HepG2 (cell line): ENCODE measurements around the gene LPIN3. TPM values are rescaled to one million over a fixed set of nuclear protein-coding genes. Genes with fewer than 3 reads are reported as not detected.
A peak's percentile ranks its signal among the peaks of the same experiment; 100 is the strongest.

Source experiments
- ATAC-seq: fragments of 200-7000 bp; cut with Tn5 transposase; 3 replicates; pipeline ENCODE4 v1.9.1; 2020; ENCODE audit warnings: mild to moderate bottlenecking, moderate library complexity
- BruUV-seq: library from RNA; stranded (reverse); fragments of 400-500 nt; replicated peaks from 2 replicates; lab custom pipeline; 2021; lab: Mats Ljungman, UMichigan
- CTCF ChIA-PET: fragments of 300-600 bp; formaldehyde crosslinking; extraction: SDS; loops from one replicate; lab custom pipeline; 2021; ENCODE audit warnings: low total read pairs, inconsistent platforms, low intra/inter-chr PET ratio; lab: Yijun Ruan, JAX
- POLR2A ChIA-PET: fragments of 350-600 bp; sonication (Branson Sonifier 250); formaldehyde crosslinking; loops from one replicate; lab custom pipeline; 2020; ENCODE audit warnings: antibody characterized with exemption, inconsistent platforms; lab: Yijun Ruan, JAX
- DNase-seq: peaks from one replicate; pipeline ENCODE4 v3.0.0-alpha.2; 2015; ENCODE audit warnings: low spot score
- FAIRE-seq: peaks from 3 replicates; lab custom pipeline; 2011; peaks lifted over from hg19 to GRCh38; lab: Jason Lieb, UNC
- H2AFZ ChIP-seq: one replicate; pipeline ENCODE4 v1.6.1; 2011; ENCODE audit warnings: low read length, inconsistent platforms
- H3K27ac ChIP-seq: fragments of 300-600 bp; 3 replicates; pipeline ENCODE4 v1.8.0; 2011; ENCODE audit warnings: mixed run types, mild to moderate bottlenecking, mixed read lengths, low read length, inconsistent platforms; ENCODE audit not compliant: insufficient read depth; ENCODE audit errors: extremely low read length
- H3K27me3 ChIP-seq, 2 experiments: fragments of 200-600 bp in 1 of 2; 2 replicates in 1 of 2; 3 replicates in 1 of 2; pipeline versions ENCODE4 v1.6.0 to v1.8.0; 2011; ENCODE audit warnings: low read length in 2 of 2, mild to moderate bottlenecking in 2 of 2, moderate library complexity in 2 of 2, inconsistent platforms in 1 of 2; ENCODE audit not compliant: insufficient read depth in 2 of 2, control insufficient read depth in 1 of 2
- H3K36me3 ChIP-seq, 2 experiments: fragments of 200-600 bp in 1 of 2; replicated peaks in 1 of 2; 2 replicates in 1 of 2; 3 replicates in 1 of 2; pipeline versions ENCODE4 v1.5.1 to v1.8.0; 2011; ENCODE audit warnings: low read length in 2 of 2, inconsistent platforms in 1 of 2; ENCODE audit not compliant: insufficient read depth in 2 of 2, control insufficient read depth in 1 of 2
- H3K4me1 ChIP-seq: 2 replicates; pipeline ENCODE4 v1.5.1; 2012; ENCODE audit warnings: low read length, inconsistent platforms; ENCODE audit not compliant: insufficient read depth
- H3K4me2 ChIP-seq: 2 replicates; pipeline ENCODE4 v1.6.0; 2011; ENCODE audit warnings: low read depth, low read length, inconsistent platforms
- H3K4me3 ChIP-seq, 3 experiments: fragments of 200-600 bp in 1 of 3; sonication (generic), shearing (Covaris generic) in 1 of 3; replicated peaks in 1 of 3; 2 replicates each; pipeline ENCODE4 v1.5.1; 2011 to 2016; ENCODE audit warnings: low read length in 3 of 3, inconsistent platforms in 2 of 3, low read depth in 2 of 3, mild to moderate bottlenecking in 2 of 3, control low read depth in 1 of 3, mixed read lengths in 1 of 3; ENCODE audit not compliant: insufficient read depth in 1 of 3
- H3K79me2 ChIP-seq: one replicate; pipeline ENCODE4 v1.6.1; 2011; ENCODE audit warnings: low read length, inconsistent platforms; ENCODE audit not compliant: insufficient read depth
- H3K9ac ChIP-seq: 2 replicates; pipeline ENCODE4 v1.6.0; 2011; ENCODE audit warnings: mild to moderate bottlenecking, low read depth, low read length, inconsistent platforms; ENCODE audit not compliant: insufficient read depth
- H3K9me3 ChIP-seq: 2 replicates; pipeline ENCODE4 v1.5.1; 2012; ENCODE audit warnings: mild to moderate bottlenecking, low read length
- H4K20me1 ChIP-seq: 2 replicates; pipeline ENCODE4 v1.6.0; 2011; ENCODE audit warnings: inconsistent platforms, mild to moderate bottlenecking, low read length, moderate library complexity; ENCODE audit not compliant: insufficient read depth
- ATF7 ChIP-seq, 2 experiments: fragments of 450-650 bp in 1 of 2; sonication (generic) in 1 of 2; formaldehyde crosslinking in 1 of 2; IDR thresholded peaks; 2 replicates each; pipeline versions ENCODE4 v1.4.0 to v1.6.1; 2016 to 2020; ENCODE audit warnings: antibody characterized with exemption in 1 of 2, mild to moderate bottlenecking in 1 of 2, missing genetic modification reagents in 1 of 2
- BRCA1 ChIP-seq: sonication (generic); formaldehyde crosslinking; IDR thresholded peaks from 2 replicates; pipeline ENCODE4 v1.4.0; 2020; ENCODE audit warnings: missing genetic modification reagents
- CC2D1A ChIP-seq: sonication (generic); formaldehyde crosslinking; IDR thresholded peaks from 2 replicates; pipeline ENCODE4 v1.8.1; 2023; ENCODE audit warnings: mild to moderate bottlenecking, missing genetic modification reagents
- CEBPB ChIP-seq: IDR thresholded peaks from 2 replicates; pipeline ENCODE4 v1.6.1; 2011; ENCODE audit warnings: low read depth, low read length, improper control_type of control experiment, borderline replicate concordance
- EP300 ChIP-seq, 3 experiments: sonication (generic) in 1 of 3; formaldehyde crosslinking in 1 of 3; IDR thresholded peaks; 2 replicates each; pipeline versions ENCODE4 v1.5.1 to v1.6.1; 2011 to 2020; ENCODE audit warnings: low read depth in 2 of 3, low read length in 2 of 3, borderline replicate concordance in 1 of 3, improper control_type of control experiment in 1 of 3, mild to moderate bottlenecking in 1 of 3, missing genetic modification reagents in 1 of 3, moderate library complexity in 1 of 3
- EZH2 ChIP-seq: conservative IDR thresholded peaks from 2 replicates; pipeline ENCODE4 v1.6.1; 2012; ENCODE audit warnings: mild to moderate bottlenecking, low read depth, low read length, moderate library complexity
- FOXO1 ChIP-seq: sonication (generic); formaldehyde crosslinking; IDR thresholded peaks from 2 replicates; pipeline ENCODE4 v1.4.0; 2020; ENCODE audit warnings: missing genetic modification reagents
- HNF4G ChIP-seq, 2 experiments: sonication (generic) in 1 of 2; formaldehyde crosslinking in 1 of 2; IDR thresholded peaks; 2 replicates each; pipeline versions ENCODE4 v1.4.0 to v1.6.1; 2011 to 2020; ENCODE audit warnings: borderline replicate concordance in 2 of 2, low read depth in 2 of 2, mild to moderate bottlenecking in 2 of 2, low read length in 1 of 2, missing genetic modification reagents in 1 of 2, moderate library complexity in 1 of 2
- NPAS2 ChIP-seq: sonication (generic); formaldehyde crosslinking; IDR thresholded peaks from 2 replicates; pipeline ENCODE4 v1.8.0; 2022; ENCODE audit warnings: mild to moderate bottlenecking, missing genetic modification reagents, borderline replicate concordance
- RCOR2 ChIP-seq: IDR thresholded peaks from 2 replicates; pipeline ENCODE4 v1.6.1; 2016; ENCODE audit warnings: missing biosample characterization, missing genetic modification reagents
- SMYD3 ChIP-seq: sonication (generic); formaldehyde crosslinking; IDR thresholded peaks from 2 replicates; pipeline ENCODE4 v1.8.1; 2023; ENCODE audit warnings: mild to moderate bottlenecking, missing genetic modification reagents
- TCF7L2 ChIP-seq: IDR thresholded peaks from 2 replicates; pipeline ENCODE4 v1.6.1; 2011; ENCODE audit warnings: mild to moderate bottlenecking, low read depth, low read length, moderate library complexity
- ZNF615 ChIP-seq: sonication (generic); formaldehyde crosslinking; IDR thresholded peaks from 2 replicates; pipeline ENCODE4 v1.5.0; 2020; ENCODE audit warnings: mild to moderate bottlenecking, missing genetic modification reagents, borderline replicate concordance
- ZNF780A ChIP-seq: sonication (generic); formaldehyde crosslinking; IDR thresholded peaks from 2 replicates; pipeline ENCODE4 v1.8.0; 2022; ENCODE audit warnings: mild to moderate bottlenecking, missing genetic modification reagents, moderate library complexity
- WGBS: methylation state at CpG from one replicate; pipeline ENCODE4 v1.1.6; 2017; ENCODE audit warnings: low lambda C conversion rate; 5-methylcytosine and 5-hydroxymethylcytosine counted together
- in situ Hi-C: cut with HindIII; loops from 2 replicates; pipeline ENCODE4 v1.10.0; 2017; ENCODE audit warnings: low pct_unique_long_range_greater_than_20kb; ENCODE audit not compliant: extremely low pct_ligation_motif_present
- intact Hi-C: fragments of 100-400 bp; cut with micrococcal nuclease; formaldehyde crosslinking; loops from one replicate; pipeline ENCODE4 v1.10.0; 2022; ENCODE audit not compliant: unreplicated experiment
- polyA plus RNA-seq, 8 experiments: library from polyadenylated mRNA; depleted of rRNA in 3 of 8; stranded (reverse) in 7 of 8; unstranded in 1 of 8; fragments of >200 nt; fragmentation: Illumina TruSeq in 4 of 8; extraction: Trizol in 4 of 8; gene quantifications; 2 replicates each; pipeline versions ENCODE4 v1.2.1 to v1.2.3, GENCODE V29; 2011 to 2016; ENCODE audit warnings: low read depth in 4 of 8, missing spikeins in 1 of 8, mixed read lengths in 1 of 8; ENCODE audit not compliant: insufficient read depth in 1 of 8
- total RNA-seq, 5 experiments: library from RNA; depleted of rRNA; stranded (reverse); fragments of >200 nt; fragmentation: Illumina TruSeq; extraction: Trizol; gene quantifications; 2 replicates each; pipeline ENCODE4 v1.2.3, GENCODE V29; 2016; ENCODE audit warnings: low read depth in 1 of 5
- TF ChIP-seq, protein P1 (sequence below): sonication (generic); formaldehyde crosslinking; IDR thresholded peaks from 2 replicates; pipeline ENCODE4 v1.5.0; 2020; ENCODE audit warnings: mild to moderate bottlenecking, low read depth, missing genetic modification reagents, borderline replicate concordance
- TF ChIP-seq, protein P2 (sequence below): sonication (generic); formaldehyde crosslinking; IDR thresholded peaks from 2 replicates; pipeline ENCODE4 v1.4.0; 2020; ENCODE audit warnings: mild to moderate bottlenecking, missing genetic modification reagents

The LPIN3 gene
- total and polyA plus RNA-seq, 2 of the 13 experiments (the other 11 are each of a cell fraction or from before 2014, with no cell fraction given) = 14.2 to 28.6 TPM

DNA sequence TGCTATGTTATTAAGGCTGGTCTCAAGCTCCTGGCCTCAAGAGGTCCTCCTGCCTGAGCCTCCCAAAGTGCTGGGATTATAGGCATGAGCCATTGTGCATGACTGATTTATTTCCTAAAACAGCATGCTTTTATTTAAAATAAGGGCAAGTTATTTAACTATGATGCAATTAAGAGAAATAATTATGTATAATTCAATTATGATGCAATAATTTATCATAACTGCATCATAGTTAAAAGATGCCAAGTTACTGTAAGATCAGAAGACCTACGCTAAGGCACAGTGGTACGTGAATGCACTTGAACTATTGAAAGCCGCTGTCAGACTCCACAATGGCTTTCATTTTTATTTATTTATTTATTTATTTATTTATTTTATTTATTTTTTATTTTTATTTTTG lies 50.3 kb downstream of the LPIN3 start:
- Histone ChIP-seq H3K27me3 (peaks cover 0 to 5% of the 10 kb centered on the region in 2 experiments; a peak in 1 of 5 replicates), H3K4me2 (no peak overlapping the region)
- in situ Hi-C loops (no loop called here), intact Hi-C loops (no loop called here)
- no peak for TF ChIP-seq HNF4G (IDR thresholded peaks at IDR 0.05; ENCODE audit: borderline replicate concordance, low read depth, low read length)
- no peak for TF ChIP-seq HNF4G (CRISPR knock-in tag; IDR thresholded peaks at IDR 0.05; ENCODE audit: borderline replicate concordance, low read depth)
- TF ChIP-seq ZNF780A = no peak
- TF ChIP-seq ZNF615 = no peak
- peak; percentile 91 for TF ChIP-seq ATF7 (IDR thresholded peaks at IDR 0.05)
- TF ChIP-seq ATF7 (CRISPR knock-in tag; IDR thresholded peaks at IDR 0.05) = no peak
- TF ChIP-seq TCF7L2 = no peak
- no peak for TF ChIP-seq NPAS2 (CRISPR knock-in tag)
- TF ChIP-seq CEBPB = peak; percentile 86
- TF ChIP-seq, all 625 proteins: peak for 2
- no TSS peak for BruUV-seq
- Histone ChIP-seq H3K36me3 (no peaks in the 10 kb centered on the region), H3K4me1 (peaks cover 17% of the 10 kb centered on the region), H3K79me2 (no peaks in the 10 kb centered on the region), H4K20me1 (no peaks in the 10 kb centered on the region), H3K4me3 (no peak overlapping the region), H3K9me3 (no peaks in the 10 kb centered on the region), H2AFZ (no peak overlapping the region), H3K9ac (no peak overlapping the region), H3K27ac (no peak overlapping the region)
- CTCF ChIA-PET = no interaction called here
- no peak for DNase-seq
- 88% methylated on average over 3 of the region's 3 CpGs for WGBS
- no peak for FAIRE-seq
- no peak for ATAC-seq
- POLR2A ChIA-PET = no interaction called here

DNA sequence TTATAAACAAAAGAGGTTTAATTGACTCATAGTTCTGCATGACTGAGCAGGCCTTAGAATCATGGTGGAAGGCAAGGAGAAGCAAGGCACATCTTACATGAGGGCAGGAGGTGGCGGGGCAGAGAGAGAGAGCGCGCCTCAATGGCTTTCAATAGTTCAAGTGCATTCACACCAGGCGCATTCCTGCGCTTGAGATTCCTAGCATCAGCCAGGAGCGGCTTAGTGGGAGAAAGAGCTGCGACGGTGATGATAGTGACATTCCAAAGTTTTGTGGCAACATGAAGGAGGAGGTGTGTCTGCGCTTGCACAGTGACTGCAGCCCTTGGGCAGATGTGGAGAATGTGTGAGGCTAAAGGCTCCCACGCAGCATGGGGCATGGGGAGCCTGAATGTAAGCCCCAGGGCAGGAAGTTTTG lies 51.0 kb downstream of the LPIN3 start:
- DNase-seq = no peak
- Histone ChIP-seq H3K9me3 (no peaks in the 10 kb centered on the region), H3K36me3 (no peaks in the 10 kb centered on the region), H3K9ac (no peak overlapping the region), H3K27me3 (peaks cover 0 to 1% of the 10 kb centered on the region in 2 experiments; a peak in 1 of 5 replicates), H4K20me1 (no peaks in the 10 kb centered on the region), H2AFZ (no peak overlapping the region), H3K79me2 (no peaks in the 10 kb centered on the region), H3K27ac (no peak overlapping the region), H3K4me2 (no peak overlapping the region), H3K4me1 (peaks cover 24% of the 10 kb centered on the region), H3K4me3 (no peak overlapping the region)
- BruUV-seq = no TSS peak
- POLR2A ChIA-PET = no interaction called here
- in situ Hi-C loops (no loop called here), intact Hi-C loops (no loop called here)
- whole genome bisulfite sequencing = 73% methylated on average over 10 of the region's 10 CpGs
- ATAC-seq = no peak
- FAIRE-seq = no peak
- CTCF ChIA-PET = no interaction called here
- TF ChIP-seq EP300 (IDR thresholded peaks at IDR 0.05; ENCODE audit: low read depth in 2 of 2, low read length in 2 of 2) (no peak), EP300 (CRISPR knock-in tag; IDR thresholded peaks at IDR 0.05; ENCODE audit: borderline replicate concordance) (no peak), SMYD3 (CRISPR knock-in tag) (no peak), CC2D1A (CRISPR knock-in tag) (no peak), EZH2 (no peak), FOXO1 (no peak), RCOR2 (CRISPR knock-in tag) (no peak), BRCA1 (no peak)
- TF ChIP-seq, protein P1, sequence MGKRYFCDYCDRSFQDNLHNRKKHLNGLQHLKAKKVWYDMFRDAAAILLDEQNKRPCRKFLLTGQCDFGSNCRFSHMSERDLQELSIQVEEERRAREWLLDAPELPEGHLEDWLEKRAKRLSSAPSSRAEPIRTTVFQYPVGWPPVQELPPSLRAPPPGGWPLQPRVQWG (CRISPR knock-in tag) = no peak
- TF ChIP-seq, protein P2, sequence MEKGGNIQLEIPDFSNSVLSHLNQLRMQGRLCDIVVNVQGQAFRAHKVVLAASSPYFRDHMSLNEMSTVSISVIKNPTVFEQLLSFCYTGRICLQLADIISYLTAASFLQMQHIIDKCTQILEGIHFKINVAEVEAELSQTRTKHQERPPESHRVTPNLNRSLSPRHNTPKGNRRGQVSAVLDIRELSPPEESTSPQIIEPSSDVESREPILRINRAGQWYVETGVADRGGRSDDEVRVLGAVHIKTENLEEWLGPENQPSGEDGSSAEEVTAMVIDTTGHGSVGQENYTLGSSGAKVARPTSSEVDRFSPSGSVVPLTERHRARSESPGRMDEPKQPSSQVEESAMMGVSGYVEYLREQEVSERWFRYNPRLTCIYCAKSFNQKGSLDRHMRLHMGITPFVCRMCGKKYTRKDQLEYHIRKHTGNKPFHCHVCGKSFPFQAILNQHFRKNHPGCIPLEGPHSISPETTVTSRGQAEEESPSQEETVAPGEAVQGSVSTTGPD = no peak
